Activated T-helper 2 cell treated with anti-CD3 and anti-CD28 coated beads, Interferon-gamma antibody, Interleukin-2, Interleukin-4, amounts not matched to agents 10 μg/mL and 5 μg/mL and 100 μg/mL, durations not matched to agents 14 hours and 24 hours and 36 hours (primary cell): ENCODE results near the gene MTMR4. TPM values are rescaled to one million over a fixed set of nuclear protein-coding genes. Genes with fewer than 3 reads are reported as not detected.

ENCODE experiments used
- DNase-seq: peaks from one replicate; pipeline ENCODE4 v3.0.0; 2021; ENCODE audit warnings: low spot score
- H3K27ac Mint-ChIP-seq: one replicate; pipeline ENCODE4 v1.8.0; 2021; ENCODE audit warnings: mixed read lengths
- H3K27me3 Mint-ChIP-seq: one replicate; pipeline ENCODE4 v1.8.0; 2021; ENCODE audit warnings: low read depth, mixed read lengths
- H3K36me3 Mint-ChIP-seq: one replicate; pipeline ENCODE4 v1.8.0; 2021; ENCODE audit warnings: low read depth, mixed read lengths
- H3K4me1 Mint-ChIP-seq: one replicate; pipeline ENCODE4 v1.8.0; 2021; ENCODE audit warnings: low read depth, mixed read lengths
- H3K4me3 Mint-ChIP-seq: one replicate; pipeline ENCODE4 v1.8.0; 2021; ENCODE audit warnings: low read depth, mild to moderate bottlenecking, moderate library complexity, mixed read lengths
- H3K9me3 Mint-ChIP-seq: one replicate; pipeline ENCODE4 v1.8.0; 2021; ENCODE audit warnings: mixed read lengths
- intact Hi-C: fragments of 100-400 bp; cut with micrococcal nuclease; formaldehyde crosslinking; loops from one replicate; pipeline ENCODE4 v1.15.1; 2023
- total RNA-seq: library from RNA; stranded (reverse); gene quantifications from 2 replicates; pipeline ENCODE4 v1.2.3, GENCODE V29; 2022

The MTMR4 gene
- total RNA-seq, 1 donor from 2014 or later = 82.9 TPM

DNA sequence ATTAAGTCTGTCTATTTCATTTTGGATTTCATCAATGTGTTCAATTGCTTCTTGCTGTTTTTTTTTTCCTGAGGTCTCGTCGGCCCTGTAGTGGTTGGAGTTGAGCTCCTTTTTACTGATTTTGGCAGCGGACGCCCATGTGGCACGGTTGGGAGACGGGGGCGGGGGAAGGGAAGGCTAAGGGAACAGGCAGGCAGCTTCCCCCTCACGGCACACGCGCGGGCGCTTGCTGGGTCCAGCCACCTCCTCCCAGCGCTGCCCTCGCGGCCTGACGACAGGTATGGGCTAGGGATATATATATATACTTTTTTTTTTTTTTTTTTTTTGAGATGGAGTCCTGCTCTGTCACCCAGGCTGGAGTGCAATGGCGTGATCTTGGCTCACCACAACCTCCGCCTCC is 37.6 kb downstream of the MTMR4 start:
- Mint-ChIP-seq H3K9me3 (no peaks in the 10 kb centered on the region), H3K36me3 (no peaks in the 10 kb centered on the region), H3K27me3 (no peaks in the 10 kb centered on the region), H3K4me3 (no peak overlapping the region), H3K27ac (no peak overlapping the region), H3K4me1 (no peaks in the 10 kb centered on the region)
- DNase-seq = no peak
- intact Hi-C loops = no loop called here

- H3K36me3 Mint-ChIP-seq = no peaks in the 10 kb centered on the region
- no peaks in the 10 kb centered on the region for H3K4me1 Mint-ChIP-seq
- H3K4me3 Mint-ChIP-seq = no peak overlapping the region
- no peak overlapping the region for H3K27ac Mint-ChIP-seq
- DNase-seq = no peak
- intact Hi-C loops = no loop called here
- H3K9me3 Mint-ChIP-seq = no peaks in the 10 kb centered on the region
- no peaks in the 10 kb centered on the region for H3K27me3 Mint-ChIP-seq
Measured at GRCh38 chr17:58475985-58476384, 38.5 kb downstream of the MTMR4 start.

GRCh38 chr17:58470356-58470755 is 44.1 kb downstream of the MTMR4 start:
- Mint-ChIP-seq H3K4me1 (no peaks in the 10 kb centered on the region), H3K27me3 (no peaks in the 10 kb centered on the region), H3K4me3 (no peak overlapping the region), H3K9me3 (no peaks in the 10 kb centered on the region), H3K27ac (no peak overlapping the region), H3K36me3 (no peaks in the 10 kb centered on the region)
- intact Hi-C loops = no loop called here
- DNase-seq = no peak

GRCh38 chr17:58468944-58469343 is 45.5 kb downstream of the MTMR4 start:
- H3K36me3 Mint-ChIP-seq = no peaks in the 10 kb centered on the region
- H3K27ac Mint-ChIP-seq = no peak overlapping the region
- intact Hi-C loops = no loop called here
- no peaks in the 10 kb centered on the region for H3K27me3 Mint-ChIP-seq
- no peaks in the 10 kb centered on the region for H3K4me1 Mint-ChIP-seq
- H3K9me3 Mint-ChIP-seq = no peaks in the 10 kb centered on the region
- DNase-seq = no peak
- no peak overlapping the region for H3K4me3 Mint-ChIP-seq

DNA sequence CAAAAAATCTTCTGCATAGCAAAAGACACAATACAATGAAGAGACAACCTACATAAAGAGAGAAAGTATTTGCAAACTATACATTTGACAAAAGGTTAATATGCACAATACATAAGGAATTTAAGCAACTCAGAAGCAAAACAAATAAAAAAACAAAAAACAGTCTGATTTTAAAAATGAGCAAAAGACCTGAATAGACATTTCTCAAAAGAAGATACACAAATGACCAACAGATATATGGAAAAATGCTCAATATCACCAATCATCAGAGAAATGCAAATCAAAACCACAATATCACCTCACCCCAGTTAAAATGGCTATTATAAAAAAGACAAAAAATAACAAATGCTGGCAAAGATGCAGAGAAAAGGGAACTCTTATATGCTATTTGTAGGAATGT is 58.9 kb downstream of the MTMR4 start:
- intact Hi-C loops = no loop called here
- no peaks in the 10 kb centered on the region for H3K4me1 Mint-ChIP-seq
- no peak overlapping the region for H3K4me3 Mint-ChIP-seq
- no peak for DNase-seq
- no peak overlapping the region for H3K27ac Mint-ChIP-seq
- H3K36me3 Mint-ChIP-seq = no peaks in the 10 kb centered on the region
- no peaks in the 10 kb centered on the region for H3K9me3 Mint-ChIP-seq
- H3K27me3 Mint-ChIP-seq = no peaks in the 10 kb centered on the region

DNA sequence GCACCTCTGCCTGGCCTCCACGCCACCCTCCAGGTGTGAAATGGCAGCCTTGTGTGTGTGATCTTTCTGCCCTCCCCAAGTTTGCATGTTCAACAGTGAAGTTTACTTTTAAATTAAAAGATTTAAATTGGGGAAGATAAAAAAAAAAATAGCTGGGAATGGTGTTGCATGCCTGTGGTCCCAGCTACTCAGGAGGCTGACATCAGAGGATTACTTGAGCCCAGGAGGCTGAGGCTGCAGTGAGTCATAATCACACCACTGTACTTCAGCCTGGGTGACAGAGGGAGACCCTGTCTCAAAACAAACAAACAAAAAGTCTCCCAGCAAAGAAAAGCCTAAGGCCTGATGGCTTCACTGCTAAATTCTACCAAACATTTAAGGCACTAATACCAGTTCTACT is 61.7 kb downstream of the MTMR4 start:
- no peak overlapping the region for H3K27ac Mint-ChIP-seq
- H3K27me3 Mint-ChIP-seq = no peaks in the 10 kb centered on the region
- H3K4me3 Mint-ChIP-seq = no peak overlapping the region
- no peaks in the 10 kb centered on the region for H3K4me1 Mint-ChIP-seq
- H3K36me3 Mint-ChIP-seq = no peaks in the 10 kb centered on the region
- intact Hi-C loops = no loop called here
- no peak for DNase-seq
- no peaks in the 10 kb centered on the region for H3K9me3 Mint-ChIP-seq

DNA sequence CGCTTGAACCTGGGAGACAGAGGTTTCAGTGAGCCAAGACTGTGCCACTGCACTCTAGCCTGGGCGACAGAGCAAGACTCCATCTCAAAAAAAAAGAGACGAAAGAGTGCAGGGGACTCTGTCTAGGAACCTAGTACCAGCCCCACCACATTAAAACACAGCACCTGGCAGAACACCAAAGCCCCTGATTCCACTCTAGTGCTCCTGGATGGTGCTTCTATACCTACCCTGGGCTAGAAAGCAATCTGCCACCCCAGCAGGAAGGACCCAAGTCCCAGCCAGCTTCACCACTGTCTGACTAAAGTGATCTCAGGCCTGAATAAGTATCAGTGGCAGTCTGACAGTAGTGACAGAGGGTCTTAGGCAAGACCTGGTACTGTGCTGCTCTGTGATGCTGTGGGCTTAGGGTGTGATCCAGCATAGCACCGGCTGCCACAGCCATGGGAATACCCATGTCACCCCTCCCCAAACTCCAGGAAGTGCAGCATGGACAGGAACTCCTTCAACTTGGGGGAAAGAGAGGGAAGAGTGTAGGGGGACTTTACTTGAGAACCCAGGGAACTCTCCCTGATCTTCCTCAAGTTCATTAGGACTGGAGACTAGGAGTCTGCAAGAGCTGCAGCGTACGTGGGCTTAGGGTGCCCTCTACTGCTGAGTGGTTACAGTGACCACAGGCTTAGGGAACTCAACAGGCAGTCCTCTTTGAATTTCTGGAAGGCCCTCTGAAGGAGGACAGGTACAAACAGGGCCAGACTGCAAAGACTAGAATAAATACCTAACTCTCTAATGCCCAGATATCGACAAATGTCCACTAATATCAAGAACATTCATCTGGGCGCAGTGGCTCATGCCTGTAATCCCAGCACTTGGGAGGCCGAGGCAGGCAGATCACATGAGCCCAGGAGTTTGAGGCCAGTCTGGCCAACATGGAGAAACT is 67.1 kb downstream of the MTMR4 start:
- Mint-ChIP-seq H3K27me3 (no peaks in the 10 kb centered on the region), H3K27ac (no peak overlapping the region), H3K36me3 (no peaks in the 10 kb centered on the region), H3K9me3 (no peaks in the 10 kb centered on the region), H3K4me3 (no peak overlapping the region), H3K4me1 (peaks cover 7% of the 10 kb centered on the region)
- DNase-seq = peak; percentile 63
- intact Hi-C loops = loop anchor here (1.0 to 5.0 kb wide), 3 partner anchors 130 to 245 kb away; no protein-coding TSS in a partner anchor

DNA sequence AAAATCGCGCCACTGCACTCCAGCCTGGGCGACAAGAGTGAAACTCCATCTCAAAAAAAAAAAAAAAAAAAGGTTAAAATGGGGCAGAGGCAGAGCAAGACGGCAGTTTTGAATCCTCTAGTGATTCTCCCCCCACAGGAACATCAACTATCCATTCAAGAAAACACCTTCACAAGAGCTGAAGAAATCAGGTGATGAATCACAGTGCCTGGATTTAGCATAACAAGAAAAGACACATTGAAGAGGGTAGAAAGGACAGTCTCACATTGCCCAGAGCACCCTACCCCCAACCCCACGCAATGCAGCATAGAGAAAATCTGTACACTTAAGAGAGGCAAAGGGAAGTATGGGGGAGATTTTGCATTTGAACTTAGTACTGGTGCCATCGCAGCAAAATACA is 68.4 kb downstream of the MTMR4 start:
- Mint-ChIP-seq H3K27me3 (no peaks in the 10 kb centered on the region), H3K27ac (no peak overlapping the region), H3K4me1 (peaks cover 7% of the 10 kb centered on the region), H3K9me3 (no peaks in the 10 kb centered on the region), H3K4me3 (no peak overlapping the region), H3K36me3 (no peaks in the 10 kb centered on the region)
- intact Hi-C loops = loop anchor here (5.0 kb wide), 1 partner anchor 244 kb away; no protein-coding TSS in a partner anchor
- no peak for DNase-seq

Other genes starting within 250 kb of the MTMR4 start
- gene MPO, start 233.7 kb downstream of the MTMR4 start, total RNA-seq = not detected in 2 replicates
- 21.9 and 22.3 TPM in 2 replicates for gene TSPOAP1, start 185.8 kb downstream of the MTMR4 start, total RNA-seq
- gene SUPT4H1, start 162.4 kb downstream of the MTMR4 start, total RNA-seq = 153 and 160 TPM in 2 replicates
- 20.5 and 23.9 TPM in 2 replicates for gene RNF43, start 97.1 kb downstream of the MTMR4 start, total RNA-seq
- 1.5 and 1.6 TPM in 2 replicates for gene HSF5, start 26.2 kb downstream of the MTMR4 start, total RNA-seq
- 0.09 and 0.18 TPM in 2 replicates for gene TEX14, start 177.4 kb upstream of the MTMR4 start, total RNA-seq
- gene RAD51C, start 178.0 kb upstream of the MTMR4 start, total RNA-seq = 58.1 and 62.7 TPM in 2 replicates
- gene PPM1E, start 241.2 kb upstream of the MTMR4 start, total RNA-seq = 0.05 TPM in 1 of 2 replicates, not detected in the other